GM12891 (cell line): ENCODE measurements around the gene CARD19.

Experiments used
- POLR2AphosphoS5 ChIP-seq: IDR thresholded peaks from 2 replicates; pipeline ENCODE4 v1.6.1; 2011; ENCODE audit warnings: low read depth, low read length, control low read depth
- SPI1 ChIP-seq: IDR thresholded peaks from 2 replicates; pipeline ENCODE4 v1.6.1; 2011; ENCODE audit warnings: low read depth, low read length, control low read depth

- TF ChIP-seq SPI1 (no peak), POLR2AphosphoS5 (no peak)
Measured at GRCh38 chr9:93059715-93060578, 36.1 kb upstream of the CARD19 start.
